ENCODE results near the gene SPAG5.

The SPAG5 gene

DNA sequence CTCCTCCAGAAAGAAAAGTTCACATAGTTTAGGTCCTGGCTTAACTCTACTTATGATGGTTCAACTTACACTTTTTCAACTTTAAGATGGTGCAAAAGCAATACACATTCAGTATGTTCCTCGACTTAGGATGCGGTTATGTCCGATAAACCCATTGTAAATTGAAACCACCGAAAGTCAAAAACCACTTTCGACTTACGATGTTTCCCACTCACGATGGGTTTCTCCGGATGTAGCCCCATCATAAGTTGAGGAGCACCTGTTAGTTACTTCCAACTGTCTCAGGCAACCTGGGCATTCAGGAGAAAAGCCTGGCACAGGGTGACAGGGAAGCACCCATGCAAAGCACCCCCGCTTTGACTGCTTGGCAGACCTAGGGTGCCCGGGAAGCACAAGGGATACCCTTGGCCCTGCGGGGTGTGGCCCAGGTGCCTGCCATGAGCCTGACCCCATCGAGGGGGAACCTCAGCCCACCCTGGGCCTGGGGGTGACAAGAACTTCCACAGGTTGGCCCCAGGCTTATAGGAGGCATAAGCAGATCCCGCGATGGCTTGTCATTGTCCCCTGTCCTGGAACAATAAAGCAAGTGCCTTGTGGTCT, 60.4 kb downstream of the SPAG5 start:
- no peak for DNase-seq

DNA sequence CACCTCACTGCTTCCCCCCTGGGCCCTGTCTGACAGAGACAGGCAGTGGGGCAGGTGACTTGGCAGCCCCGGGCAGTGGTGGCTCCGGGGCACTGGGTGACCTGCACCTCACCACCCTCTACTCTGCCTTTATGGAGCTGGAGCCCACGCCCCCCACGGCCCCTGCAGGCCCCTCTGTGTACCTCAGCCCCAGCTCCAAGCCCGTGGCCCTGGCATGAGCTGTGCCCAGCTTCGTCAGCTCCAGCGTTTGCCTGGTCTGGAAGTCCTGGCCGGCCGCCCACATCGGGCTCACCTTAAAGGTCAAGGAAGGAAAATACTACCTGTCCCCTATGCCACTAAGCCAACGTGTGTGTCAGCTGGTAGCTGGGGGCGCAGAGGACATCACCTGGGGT, 61.6 kb downstream of the SPAG5 start:
- DNase-seq, result no peak

DNA sequence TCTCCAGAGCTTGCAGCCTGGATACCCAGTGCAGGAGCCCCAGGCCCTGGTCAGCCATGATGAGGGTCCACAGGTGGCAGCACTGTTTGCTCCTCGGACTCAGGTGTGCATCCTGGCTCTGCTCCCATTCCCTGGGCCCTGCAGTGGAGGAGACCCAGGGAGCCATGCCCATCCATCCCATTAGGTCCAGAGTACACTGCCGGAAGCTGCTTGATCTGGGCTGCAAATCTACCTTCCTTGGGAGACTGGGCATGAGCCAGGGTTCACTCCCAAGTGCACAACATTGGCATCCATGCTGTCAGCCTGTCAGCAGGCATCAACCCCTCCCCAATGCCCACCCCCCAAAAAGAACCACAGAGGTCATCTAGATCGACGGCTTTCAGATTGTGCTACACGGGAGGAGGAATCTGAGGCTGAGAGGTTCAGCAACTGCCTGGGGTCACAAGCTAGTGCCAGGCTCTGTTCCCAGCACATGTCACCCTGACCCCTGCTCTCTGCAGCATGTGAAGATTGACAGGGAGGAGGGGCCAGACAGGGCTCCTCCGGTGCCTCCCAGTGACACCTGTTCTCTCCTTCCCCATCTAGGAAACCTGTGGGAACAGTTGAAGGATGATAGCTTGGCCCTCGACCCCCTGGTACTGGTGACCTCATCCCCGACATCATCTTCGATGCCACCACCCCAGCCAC, 62.1 kb downstream of the SPAG5 start:
- no peak for DNase-seq

DNA sequence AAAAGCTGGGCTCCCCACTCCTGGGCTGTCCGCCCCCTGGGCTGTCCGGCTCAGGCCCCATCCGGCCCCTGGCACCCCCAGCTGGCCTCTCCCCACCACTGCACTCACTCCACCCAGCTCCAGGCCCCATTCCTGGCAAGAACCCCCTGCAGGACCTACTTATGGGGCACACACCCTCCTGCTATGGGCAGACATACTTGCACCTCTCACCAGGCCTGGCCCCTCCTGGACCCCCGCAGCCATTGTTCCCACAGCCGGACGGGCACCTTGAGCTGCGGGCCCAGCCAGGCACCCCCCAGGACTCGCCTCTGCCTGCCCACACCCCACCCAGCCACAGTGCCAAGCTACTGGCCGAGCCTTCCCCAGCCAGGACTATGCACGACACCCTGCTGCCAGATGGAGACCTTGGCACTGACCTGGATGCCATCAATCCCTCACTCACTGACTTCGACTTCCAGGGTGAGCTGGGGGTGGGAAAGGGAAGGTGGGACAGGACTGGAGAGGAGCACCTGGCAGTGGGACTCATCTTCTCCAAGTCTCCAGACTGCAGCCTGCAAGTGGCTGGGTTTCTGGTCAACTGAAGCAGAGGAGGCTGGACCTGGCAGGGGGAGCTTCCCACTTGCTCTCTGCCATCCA, 64.0 kb downstream of the SPAG5 start:
- no peak for DNase-seq

DNA sequence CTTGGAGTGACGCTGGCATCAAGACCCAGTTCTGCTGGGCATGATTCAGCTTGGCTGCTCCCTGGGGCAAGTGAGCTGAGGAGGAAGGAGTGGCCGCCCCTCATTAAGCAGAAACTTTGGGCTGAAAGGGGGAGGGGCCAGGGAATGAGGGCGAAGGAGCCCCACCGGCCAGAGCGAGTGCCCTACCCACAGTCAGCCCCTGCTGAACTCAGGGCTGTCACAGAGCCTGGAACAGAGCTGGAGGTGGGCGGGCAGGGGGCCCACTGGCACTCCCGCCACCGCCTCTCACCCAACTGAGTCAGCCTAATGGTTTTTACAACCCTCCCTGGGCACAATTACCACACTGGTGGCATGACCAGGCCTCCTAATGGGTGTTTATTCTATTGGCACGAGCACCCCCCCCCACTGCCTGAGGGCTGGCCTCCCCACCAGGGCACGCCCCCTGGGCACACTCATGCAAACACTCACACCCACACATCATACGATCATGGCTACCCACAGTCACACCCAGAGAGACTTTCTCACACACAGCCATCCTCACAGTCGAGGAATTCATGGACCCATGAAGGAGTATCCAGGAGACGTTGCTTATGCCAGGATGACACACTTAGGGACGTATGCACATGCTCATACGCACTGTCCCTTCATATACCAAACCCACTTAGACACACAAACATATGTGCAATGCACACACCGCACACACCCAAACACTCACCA, 65.6 kb downstream of the SPAG5 start:
- DNase-seq, result no peak

DNA sequence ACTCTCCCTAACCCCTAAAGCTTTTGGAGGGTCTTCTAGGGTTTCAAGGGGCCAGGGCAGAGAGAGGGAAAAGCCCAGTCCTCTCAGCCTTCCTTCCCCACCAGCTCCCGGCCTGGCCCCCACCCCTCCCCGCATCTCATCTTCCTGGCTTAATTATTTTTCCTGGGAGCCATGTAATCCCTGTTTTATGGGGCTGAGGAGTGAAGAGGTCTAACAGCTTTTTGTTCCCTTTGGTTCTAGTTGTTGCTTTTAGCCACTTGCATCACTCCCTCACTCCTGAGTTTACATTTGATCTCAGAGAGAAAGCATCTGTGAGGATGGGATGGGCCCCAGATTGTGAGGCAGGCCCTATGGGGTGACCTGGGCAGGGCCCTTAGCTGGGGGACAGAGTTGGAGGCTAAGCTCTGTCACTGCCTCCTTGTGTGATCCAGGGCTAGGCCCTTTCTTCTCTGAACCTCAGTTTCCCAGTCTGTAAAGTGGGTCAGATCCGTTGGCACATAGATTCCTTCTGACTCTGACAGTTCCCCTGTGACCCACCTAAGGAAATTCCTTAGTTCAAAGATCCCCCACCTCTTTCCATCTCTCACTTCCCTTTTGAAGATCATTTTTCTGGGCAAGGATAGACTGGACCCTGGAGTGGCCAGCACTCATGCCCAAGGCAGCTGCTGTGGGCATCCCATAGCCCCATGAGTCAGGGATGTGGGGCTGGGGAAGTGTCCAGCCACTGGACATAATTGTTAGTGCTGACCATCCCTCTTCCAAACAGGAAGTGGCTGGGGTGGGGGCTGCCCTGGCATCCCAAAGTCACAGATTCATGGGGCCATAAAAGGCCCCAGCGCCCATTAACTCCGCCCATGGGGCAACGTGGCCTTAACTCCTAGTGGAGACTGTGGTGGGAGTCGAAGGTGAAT, 66.5 kb downstream of the SPAG5 start:
- no peak for DNase-seq

DNA sequence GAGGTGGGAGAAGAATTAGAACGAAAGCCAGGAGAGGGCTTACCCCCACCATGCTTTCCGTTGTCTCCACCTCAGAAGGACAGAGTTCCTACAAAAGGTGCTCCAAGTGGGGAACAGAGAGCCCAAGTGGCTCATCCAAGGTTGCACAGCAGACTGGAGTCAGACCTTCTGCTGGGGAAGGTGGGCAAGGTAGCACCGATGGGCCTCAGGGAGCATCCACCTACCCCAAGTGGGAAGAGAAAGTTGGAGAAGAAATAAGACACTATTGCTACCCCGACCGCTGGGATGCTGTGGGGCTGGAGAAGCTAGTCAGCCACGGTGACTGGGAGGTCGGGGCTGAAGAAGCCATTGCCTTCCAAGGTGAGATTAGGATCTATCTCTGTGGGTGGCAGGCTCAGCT, 67.9 kb downstream of the SPAG5 start:
- DNase-seq, result no peak

DNA sequence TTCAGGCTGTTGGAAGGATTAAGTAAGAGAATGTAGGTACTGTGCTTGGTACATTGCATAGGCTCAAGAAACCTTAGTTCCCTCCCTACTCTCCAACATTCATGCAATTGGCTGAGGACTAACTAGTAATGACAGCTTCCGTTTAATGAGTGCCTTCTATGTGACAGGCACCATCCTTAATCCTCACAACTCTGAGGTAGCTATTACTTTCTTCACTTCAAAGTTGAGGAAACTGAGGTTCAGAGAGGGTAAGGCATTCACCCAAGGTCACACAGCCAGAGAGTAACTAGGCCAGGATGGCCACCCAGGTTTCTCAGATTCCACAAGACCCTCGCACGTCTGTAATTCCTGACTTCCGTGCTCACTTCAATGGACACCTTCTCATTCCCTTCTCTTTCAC, 68.6 kb downstream of the SPAG5 start:
- DNase-seq, result no peak

DNA sequence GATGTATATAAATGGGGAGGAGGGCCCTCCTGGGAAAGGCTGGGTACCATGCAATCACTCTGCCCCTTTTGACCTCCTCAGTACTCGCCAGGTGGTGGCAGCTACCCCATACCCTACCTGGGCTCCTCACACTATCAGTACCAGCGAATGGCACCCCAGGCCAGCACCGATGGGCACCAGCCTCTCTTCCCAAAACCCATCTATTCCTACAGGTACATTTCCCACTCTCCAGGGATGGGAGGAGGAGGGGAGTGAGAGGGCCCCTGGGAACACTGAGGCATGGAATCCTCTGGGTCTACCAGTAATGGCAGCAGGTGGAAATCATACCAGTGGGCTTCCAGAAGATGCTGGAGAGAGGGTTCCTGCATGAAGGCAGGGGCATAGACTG, 69.8 kb downstream of the SPAG5 start:
- DNase-seq, result no peak

DNA sequence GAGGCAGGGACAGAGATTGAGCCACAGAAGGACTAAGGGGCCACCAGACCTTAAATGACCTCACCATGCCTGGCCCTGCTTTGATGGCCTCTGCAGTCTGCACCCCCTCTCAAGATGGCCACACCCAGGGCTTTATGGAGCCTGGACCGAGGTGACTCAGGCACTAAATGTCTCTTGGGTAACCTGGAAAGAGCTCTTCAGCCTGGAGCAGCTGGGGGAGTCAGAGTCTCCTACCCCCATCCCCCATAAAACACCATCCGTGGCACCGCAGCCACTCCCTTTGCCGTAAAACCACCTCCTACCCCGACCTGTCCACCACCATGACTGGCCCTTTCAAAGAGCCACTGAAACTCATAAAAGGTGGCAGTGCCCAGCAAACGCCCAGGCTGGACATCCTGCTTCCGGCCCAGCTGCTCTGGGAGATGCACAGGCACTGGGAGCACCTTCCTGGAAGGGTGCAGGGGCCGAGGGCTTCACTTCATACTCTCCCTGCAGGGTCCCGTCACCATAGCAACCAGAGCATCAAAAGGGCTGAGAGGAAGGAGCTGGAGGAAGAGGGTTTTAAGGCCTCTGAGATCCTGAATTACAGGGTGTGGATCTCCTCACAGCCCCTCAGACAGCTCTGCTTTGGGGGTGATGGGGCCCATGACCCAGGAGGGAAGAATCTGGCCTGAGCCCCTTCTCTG, 70.4 kb downstream of the SPAG5 start:
- DNase-seq, result no peak

DNA sequence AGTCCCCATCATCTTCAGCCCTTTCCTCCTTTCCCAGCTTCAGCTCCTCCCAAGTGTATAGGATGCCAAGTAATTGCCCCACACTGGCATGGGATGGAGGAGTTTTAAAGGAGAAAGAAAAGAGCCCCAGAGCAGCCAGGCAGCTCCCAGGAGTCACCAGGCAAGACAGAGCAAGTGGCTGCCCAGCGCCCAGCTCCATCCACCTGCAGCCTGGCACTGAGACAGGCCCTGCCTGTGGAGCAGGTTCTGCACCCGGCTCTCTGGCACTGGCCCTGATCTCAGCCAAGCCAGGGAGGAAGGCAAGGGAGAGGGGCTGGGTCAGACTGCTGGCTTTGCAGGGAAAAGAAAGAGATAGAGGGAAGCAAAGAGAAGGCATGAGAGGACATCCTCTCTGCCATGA, 71.0 kb downstream of the SPAG5 start:
- no peak for DNase-seq
